GM18909 (cell line): Measurements from ENCODE around the gene MRPL23.
"Not testable (repeated sequence)": the region's sequence is repeated elsewhere in the genome, so short reads cannot be mapped to it uniquely, and the experiment has no call there.

ENCODE experiments used
- ATAC-seq: cut with Tn5 transposase; IDR thresholded peaks from one replicate; pipeline ENCODE4 v1.9.1; 2021; ENCODE audit warnings: mild to moderate bottlenecking; ENCODE audit not compliant: unreplicated experiment, poor library complexity

The MRPL23 gene

DNA sequence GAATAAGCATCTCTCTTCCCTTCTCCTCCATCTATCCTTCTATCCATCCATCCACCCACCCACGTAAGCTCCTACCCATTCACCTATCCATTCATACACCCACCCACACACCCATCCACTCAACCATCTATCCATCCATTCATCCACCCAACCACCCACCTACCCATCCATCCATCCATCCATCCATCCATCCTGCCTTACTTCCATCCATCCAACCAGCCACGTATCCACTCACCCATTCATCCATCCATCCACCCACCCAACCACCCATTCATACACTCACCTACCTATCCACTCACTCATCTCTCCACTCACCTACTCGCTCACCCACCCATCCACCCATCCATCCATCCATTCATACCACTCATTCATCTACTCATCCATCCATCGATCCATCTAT is 14.5 kb upstream of the MRPL23 start:
- ATAC-seq = no peak

DNA sequence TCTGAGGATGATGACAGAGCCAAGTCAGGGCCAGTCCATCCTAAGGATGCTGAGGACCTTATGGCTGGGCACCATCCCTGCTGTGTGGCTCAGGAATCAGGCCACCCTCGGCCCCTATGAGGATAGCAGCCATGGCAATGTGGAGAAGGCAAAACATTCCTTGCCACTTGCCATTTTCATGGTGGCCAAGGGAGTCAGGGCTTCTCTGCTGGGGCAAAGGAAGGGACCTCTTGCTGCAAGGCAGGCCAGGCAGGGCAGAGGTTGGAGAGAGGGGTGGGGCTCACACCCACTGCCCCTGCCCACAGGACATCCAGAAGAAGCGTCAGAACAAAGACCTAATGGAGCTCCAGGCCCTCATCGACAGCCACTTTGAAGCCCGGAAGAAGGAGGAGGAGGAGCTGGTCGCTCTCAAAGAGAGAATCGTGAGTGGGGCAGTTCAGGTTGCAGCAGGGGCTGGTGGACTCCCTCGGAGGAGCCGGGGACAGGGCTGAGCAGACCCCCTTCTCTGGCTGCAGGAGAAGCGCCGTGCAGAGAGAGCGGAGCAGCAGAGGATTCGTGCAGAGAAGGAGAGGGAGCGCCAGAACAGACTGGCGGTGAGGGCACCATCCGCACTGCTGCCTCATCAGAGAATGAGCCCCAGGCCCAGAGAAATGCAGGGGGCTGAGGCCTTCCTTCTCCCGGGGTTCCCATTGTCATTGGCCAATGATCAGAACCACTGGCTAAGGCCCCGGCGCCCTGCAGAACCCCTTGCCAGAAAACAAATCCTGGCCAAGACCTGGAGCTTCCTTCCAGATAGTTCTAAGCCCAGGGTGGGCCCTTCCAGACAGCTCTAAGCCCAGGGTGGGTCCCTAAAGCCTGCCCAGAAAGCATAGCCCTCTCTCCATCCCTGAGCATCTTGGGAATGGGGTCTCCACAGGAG is 13.5 kb upstream of the MRPL23 start:
- no peak for ATAC-seq

DNA sequence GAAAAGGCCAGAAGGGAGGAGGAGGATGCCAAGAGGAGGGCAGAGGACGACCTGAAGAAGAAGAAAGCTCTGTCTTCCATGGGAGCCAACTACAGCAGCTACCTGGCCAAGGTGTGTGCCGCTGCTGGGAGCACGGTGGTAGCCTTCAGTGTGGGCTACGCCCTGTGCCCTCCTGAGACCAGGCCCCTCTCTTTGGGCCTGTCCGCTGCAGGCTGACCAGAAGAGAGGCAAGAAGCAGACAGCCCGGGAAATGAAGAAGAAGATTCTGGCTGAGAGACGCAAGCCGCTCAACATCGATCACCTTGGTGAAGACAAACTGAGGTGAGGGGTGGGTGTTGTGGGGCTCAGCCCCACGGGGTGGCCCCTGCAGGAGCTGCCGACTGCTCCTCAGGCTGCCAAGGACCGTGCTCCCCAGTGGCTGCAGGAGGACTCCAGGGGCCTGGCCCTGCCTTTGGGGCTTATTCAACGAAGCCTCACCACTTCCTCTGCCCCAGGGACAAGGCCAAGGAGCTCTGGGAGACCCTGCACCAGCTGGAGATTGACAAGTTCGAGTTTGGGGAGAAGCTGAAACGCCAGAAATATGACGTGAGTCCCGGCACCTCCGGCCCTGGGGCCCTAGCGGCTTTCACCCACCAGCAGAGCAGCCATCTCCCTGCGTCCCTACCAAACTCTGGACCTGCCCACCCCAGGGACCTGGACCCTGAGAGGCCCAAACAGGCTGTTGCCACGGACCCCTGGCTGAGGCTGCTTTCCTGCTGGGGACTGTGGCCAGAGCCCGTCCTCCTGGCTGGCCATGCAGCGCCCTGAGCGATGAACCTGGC is 12.6 kb upstream of the MRPL23 start:
- ATAC-seq = no peak

DNA sequence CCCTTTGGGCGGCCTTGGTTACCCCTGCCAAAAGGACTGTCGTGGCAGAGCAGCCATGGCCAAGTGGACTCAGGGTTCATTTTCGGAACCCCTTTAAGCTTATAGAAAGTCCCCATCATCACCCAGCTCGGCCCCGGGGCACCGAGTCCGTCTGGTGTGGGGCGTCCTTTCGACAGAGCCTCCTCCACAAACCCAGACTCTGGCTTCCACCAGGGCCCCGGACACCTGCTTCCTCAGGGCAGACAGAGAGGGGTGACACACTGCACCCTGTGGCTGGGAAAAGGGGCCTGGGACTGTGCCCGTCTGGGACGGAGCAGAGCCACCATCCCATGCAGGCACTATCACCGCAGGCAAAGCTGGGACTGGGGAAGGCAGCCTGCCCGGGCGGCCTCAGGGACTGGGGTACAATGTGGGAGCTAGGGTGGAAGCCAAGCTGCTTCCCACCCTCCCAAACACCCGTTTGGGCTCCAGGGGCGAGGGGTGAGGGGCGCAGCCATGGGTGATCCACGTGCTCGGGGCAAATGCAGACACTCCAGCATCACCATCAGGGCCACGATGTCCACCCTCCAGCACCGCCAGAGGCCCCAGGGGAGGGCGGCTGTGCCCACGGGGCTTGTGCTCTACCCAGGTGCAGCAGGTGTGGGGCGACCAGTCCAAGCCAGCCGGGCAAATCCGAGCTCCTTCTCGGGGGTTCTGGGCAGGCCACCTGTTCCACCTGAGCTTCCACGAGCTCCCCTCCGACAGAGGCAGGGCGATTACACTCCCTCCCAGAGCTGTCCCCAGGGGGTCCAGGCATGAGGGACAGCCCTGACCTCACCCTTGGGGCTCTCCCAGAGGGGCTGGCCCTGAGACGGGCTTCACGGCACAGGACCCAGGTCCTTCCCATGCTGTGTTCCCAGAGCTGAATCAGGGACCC is 11.7 kb upstream of the MRPL23 start:
- no peak for ATAC-seq

DNA sequence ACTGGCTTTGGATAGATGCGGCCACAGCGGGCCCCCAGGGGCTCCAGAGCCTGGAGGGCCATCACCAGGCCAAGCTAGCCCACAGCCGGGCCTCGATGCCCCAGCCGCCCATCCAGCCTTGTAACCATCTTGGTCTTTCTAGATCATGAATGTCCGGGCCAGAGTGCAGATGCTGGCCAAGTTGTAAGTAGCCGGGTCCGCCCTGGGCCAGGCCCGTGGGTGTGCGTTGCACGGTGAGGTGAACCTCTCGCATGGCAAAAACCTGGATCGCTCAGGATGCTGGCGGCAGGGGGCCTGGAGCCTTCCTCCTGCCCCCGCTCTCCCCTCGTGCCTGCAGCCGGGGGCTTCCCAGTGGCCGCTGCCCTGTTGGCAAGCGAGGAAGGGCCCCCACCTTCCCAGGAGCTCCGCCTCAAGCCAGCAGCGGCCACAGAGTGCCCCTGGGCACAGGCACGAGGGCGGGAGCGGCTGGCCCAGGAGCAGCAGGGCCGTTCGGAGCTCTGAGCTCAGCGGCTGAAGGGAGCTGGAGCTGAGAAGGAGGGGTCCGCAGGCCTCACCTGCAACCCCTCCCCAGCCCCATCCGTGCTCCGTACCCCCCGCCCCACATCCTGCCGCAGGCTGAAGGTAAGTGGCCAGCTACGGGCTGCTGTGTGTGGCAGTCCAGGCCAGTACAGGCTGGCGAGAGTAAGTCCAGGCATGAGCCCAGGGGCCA is 10.9 kb upstream of the MRPL23 start:
- no peak for ATAC-seq

- no peak for ATAC-seq
These were observed 10.1 kb upstream of the MRPL23 start for GRCh38 chr11:1936781-1937615.

- no peak for ATAC-seq
These were observed 9.4 kb upstream of the MRPL23 start for GRCh38 chr11:1937616-1938342.

DNA sequence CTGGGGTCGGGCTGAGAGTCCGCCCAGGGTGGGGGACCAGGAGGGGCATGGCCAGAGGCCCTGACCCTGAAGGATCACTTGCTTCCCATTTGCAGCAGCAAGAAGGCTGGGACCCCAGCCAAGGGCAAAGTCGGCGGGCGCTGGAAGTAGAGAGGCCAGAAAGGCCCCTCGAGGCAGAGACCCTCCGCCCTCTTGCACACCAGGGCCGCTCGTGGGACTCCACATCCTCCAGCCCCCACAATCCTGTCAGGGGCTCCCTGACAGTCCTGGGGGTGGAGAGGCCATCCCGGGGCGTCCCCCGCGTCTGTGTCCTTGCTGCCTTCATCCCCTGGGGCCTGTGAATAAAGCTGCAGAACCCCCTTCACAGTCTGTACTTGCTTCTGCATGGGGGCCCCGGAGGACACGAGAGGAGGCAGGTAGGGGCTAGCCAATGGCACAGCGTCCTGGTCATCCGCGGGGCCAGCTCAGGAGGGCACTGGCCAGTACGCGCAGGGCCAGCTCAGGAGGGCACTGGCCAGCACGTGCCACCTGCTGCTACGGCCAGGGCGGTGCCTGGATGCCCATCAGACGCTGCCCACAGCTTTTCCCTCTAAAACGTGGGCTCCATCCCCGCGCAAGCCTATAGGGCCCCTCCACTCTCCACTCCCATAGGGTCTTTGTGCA is 8.7 kb upstream of the MRPL23 start:
- no peak for ATAC-seq

DNA sequence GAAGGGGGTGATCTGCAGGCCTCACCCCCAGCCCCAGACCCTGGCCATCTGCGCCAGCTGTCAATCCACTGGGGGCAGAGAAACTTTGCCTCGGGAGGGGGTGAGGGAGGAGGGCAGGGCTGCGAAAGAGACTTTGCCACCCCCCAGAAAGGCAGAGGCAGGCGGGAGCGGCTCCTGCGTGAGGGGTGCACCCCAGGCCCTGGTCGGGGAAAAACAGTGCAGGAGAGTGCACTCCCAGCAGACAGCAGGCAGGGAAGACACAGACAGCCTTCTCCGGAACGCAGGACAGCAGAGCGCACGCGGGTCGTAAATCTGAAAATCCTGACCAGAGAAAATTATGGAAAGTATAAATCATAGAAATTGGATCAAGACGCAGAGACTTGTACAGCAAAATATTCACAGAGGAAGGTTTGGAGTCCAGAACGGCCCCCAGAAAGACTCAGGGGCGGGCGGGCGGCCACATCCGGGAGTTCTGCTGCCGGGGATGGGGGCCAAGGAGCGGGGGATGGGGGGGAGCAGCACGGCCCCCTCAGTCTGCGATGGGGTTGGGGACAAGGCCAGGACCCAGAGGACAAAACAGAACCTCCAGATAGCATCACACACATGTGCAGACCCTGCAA is 8.0 kb upstream of the MRPL23 start:
- no peak for ATAC-seq

DNA sequence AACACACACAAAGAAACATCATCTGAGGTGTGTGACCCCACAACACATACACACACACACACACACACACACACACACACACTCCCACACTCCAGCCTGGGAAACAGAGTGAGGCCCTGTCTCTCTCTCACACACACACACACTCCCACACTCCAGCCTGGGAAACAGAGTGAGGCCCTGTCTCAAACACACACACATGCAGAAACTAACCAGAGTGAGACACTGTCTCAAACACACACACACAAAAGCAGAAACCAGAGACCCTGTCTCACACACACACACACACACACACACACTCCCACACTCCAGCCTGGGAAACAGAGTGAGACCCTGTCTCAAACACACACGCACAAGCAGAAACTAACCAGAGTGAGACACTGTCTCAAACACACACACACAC is 7.3 kb upstream of the MRPL23 start:
- ATAC-seq = not testable (repeated sequence)

GRCh38 chr11:1942558-1943260 is 4.4 kb upstream of the MRPL23 start:
- no peak for ATAC-seq

- ATAC-seq = no peak
These were observed 3.6 kb upstream of the MRPL23 start for GRCh38 chr11:1943576-1943975.

GRCh38 chr11:1943977-1944376 is 3.2 kb upstream of the MRPL23 start:
- ATAC-seq = no peak

DNA sequence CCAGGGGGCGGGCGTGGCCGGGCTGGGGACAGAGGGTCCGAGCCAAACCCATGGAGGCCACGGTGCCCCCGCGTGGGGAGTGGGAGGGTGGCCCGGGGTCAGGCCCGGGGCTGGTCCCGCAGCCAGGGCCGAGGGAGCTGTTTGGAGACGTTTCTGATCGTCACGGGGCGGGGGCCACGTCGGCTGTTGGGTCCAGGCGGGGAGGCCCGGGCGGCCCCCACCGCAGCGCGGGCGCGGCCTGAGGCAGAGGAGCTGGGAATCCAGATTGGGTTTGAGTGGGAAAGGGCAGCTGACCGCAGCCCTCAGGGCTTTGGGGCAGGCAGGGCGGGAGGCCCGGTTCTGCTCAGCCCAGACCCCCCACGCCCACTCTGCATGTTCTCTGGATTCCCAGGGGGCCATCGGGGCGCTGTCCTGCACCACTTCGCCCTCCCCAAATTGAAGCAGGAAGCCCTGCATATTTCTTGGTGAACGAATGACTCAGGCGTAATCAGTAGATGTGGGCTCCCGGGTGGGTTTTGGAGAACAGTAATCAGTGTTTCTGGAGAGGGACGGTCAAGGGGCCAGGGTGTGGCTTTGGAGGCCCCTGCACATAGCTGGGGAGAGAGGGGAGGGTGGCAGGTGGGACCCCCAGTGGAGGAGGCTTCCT is 583 bp downstream of the MRPL23 start:
- ATAC-seq = no peak

- no peak for ATAC-seq
These were observed 1.3 kb downstream of the MRPL23 start for GRCh38 chr11:1948389-1948788.

DNA sequence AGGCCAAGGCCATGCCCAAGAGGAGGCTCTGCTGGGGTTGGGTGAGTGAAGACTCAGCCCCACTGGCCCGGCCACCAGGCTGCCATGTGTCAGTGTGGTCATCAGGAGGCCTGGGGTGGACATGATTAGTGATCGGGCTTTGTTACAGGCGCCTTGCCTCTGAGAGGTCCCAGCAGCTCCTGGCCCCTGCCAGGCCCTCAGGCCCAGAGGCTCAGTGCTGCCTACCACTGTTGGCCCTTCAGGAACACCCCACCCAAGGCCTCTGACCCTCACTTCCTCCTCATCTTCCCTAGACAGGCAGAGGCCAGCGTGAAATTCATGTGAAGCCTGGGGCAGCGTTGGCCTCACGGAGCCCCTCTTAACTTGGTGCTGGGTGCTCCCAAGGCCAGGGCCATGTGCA is 2.2 kb downstream of the MRPL23 start:
- ATAC-seq = no peak
